GDM1 (cell line): ENCODE measurements around the gene VCX2.
"Not testable (repeated sequence)": the region's sequence is repeated elsewhere in the genome, so short reads cannot be mapped to it uniquely, and the experiment has no call there.

Experiments used
- DNase-seq: peaks from one replicate; lab custom pipeline; 2025; lab: John Stamatoyannopoulos, UW

The VCX2 gene

GRCh38 chrX:8121391-8121790 lies 49.7 kb downstream of the VCX2 start:
- DNase-seq: not testable (repeated sequence)
